A673 (cell line): ENCODE measurements around the gene SCAMP3.

Experiments
- CTCF ChIP-seq: fragments of 300-800, 200-600 bp; sonication (generic); conservative IDR thresholded peaks from 2 replicates; pipeline ENCODE4 v1.5.1; 2017; ENCODE audit warnings: low read depth, mild to moderate bottlenecking, antibody characterized with exemption, low read length, moderate library complexity, mixed read lengths
- EZH2 ChIP-seq: fragments of 200-600 bp; sonication (generic); IDR thresholded peaks from 2 replicates; pipeline ENCODE4 v1.6.1; 2017; ENCODE audit warnings: borderline replicate concordance, low read depth, mild to moderate bottlenecking, mixed read lengths, antibody characterized with exemption, low read length; ENCODE audit not compliant: poor library complexity, severe bottlenecking

- TF ChIP-seq CTCF (no peak), EZH2 (no peak)
These were observed 34.7 kb downstream of the SCAMP3 start for GRCh38 chr1:155227261-155228095.
